Measurements from ENCODE around the gene PRKCH.
A peak's percentile ranks its signal among the peaks of the same experiment; 100 is the strongest.
"Not testable (repeated sequence)": the region's sequence is repeated elsewhere in the genome, so short reads cannot be mapped to it uniquely, and the experiment has no call there.

Gene PRKCH

DNA sequence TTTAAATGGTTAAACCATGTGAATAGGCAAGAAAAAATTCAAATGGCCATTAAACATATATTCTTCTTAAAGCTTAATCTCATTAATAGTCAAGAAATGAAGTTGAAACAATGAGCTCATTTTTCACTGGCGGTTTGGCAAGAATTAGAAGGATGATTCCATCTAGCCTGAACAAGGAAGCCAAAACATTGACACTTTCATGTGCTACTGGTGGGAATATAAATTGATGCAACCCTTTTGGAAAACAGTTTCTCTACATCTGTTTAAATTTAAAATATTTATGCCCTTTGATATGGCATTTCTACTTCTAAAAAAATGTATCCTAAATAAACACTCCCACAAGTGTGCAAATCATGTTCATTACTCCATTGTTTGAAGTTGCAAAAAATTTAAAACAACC is 199.2 kb downstream of the PRKCH start:
- no peak for DNase-seq

DNA sequence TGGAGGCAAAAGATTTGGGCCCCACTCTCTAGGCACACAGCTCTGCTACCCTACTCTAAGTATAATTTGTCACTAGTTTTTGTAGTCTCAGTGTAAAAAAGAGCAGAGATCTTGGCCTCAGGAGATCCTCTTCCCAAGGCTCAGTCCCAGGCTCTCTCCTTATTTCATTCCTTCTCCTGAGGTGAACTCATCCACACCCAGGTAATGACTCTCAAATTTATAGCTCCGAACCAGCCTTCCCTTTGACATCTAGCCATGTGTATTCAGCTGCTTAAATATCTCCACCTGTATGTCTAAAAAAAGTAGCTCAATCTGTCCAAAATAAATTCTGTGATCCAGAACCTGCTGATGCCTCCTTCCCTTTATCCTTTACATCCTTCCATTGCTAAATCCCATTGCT is 200.4 kb downstream of the PRKCH start:
- no peak for DNase-seq

- DNase-seq = no peak
Observed at GRCh38 chr14:61523751-61524150, 202.4 kb downstream of the PRKCH start.

DNA sequence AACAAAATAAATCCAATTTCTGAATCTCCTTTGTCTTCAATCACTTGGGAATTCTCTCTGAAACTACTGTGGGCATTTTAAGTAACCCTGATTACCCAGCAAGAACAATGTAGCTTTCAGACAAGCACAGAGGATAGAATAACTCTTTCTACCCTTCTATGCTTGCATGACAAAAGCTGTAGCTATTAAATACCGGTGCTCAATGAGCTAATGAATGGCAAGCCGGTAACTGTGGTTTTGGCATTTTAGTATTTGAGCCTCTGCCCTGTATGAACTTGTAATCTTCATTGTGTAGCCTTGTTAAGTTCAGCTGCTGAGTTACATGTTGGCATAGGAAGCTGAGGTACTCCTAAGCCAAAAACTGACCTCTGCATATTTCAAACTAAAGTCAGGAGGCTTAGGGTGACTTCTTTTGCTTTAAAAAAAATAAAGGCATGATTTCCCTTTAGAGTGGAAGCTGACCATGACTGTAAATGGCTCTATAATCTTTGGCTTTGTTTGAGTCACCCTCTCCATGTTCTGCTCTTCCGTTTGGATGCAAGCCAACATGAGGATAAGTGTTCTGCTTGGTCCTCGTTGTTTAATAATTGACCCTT is 202.9 kb downstream of the PRKCH start:
- peak; percentile 100 for DNase-seq

DNA sequence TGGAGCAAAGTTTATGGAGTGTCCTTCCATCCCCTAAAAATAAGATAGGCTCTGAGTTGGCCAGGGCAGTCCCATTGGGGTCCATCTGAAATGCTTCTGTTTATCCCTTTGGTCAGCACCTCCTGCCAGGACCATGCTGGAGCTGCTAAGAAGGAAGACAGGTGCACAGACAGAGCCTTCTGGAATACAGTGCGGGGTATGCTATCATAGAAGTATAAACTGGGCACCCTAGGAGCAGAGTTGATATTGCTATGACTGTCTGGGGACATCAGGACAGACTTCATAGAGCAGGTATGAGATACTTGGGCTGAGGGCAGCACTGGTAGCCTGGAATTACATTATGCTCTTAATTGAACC is 203.5 kb downstream of the PRKCH start:
- no peak for DNase-seq

DNA sequence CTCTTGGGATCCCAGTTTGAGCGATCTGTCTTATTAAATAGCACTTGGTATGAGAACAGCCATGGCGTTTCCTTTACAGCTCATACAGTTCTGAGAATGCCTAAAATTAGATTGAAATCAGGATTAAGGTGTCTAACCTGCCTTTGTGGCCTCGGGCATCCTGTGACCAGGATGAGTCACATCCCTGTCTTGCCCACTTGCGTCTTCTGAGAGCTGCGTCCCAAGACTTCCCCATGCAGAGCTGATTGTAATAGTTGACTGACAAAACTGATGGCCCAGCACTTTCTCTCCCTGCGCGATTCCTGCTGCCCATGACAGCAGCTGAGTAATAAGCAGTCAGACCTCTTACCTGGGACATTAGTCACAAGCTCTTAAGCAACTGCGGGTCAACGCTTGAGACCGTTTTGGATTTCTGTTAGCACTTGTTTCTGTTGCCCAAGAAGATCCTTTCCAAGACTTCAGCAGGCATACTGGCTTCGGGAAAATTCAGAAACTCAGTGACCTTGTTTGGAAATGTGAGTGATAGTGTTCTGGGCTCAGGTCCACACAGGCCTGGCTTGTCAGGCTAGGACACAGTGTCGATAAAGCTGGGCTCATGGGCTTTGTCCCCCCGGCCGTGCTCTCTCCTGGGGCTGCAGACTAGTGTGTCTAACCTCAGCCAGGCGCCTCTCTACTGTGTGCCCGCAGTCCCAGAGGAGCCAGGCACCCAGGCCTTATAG is 204.1 kb downstream of the PRKCH start:
- DNase-seq = peak; percentile 84

DNA sequence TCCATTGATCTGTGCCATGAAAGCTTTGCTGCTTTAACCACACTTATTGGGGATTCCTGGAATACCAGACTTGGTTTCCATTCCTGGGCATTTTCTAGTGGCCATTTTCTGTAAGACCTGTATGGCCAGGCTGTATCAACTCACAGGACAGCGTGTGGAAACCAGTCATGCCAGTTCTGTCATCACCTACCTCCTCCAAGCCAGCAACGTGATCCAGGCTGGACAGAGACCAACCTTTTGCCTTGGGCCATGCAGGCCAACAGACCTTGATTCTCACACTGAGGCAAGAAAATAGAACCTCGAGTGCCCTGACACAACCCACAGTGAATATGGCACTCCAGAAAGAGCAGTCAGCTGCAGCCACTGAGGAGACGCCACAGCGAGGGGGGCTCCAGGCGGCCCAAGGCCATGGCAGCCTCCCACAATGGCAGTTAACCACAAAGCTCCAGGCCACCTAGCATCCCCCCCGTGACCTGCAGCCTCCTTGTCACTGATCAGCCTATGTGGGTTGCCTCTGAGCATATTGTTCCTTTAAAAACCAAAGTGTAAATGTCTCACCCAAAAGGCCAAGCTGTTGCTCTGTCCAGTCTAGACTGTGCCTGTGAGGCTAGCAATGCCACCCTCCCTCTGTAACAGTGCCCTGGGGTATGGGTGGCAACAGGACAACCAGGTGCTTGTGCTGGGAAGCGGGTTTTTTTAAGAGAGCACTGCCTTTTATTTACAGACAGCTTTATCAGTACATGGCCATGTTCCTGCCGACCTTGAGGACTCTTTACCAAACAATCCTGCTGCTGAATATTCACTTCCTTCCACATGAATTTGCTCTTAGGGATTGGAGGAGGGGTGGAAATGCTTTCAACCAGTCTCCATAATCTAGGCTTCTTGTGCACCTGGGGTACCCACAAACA is 205.3 kb downstream of the PRKCH start:
- DNase-seq = no peak

DNA sequence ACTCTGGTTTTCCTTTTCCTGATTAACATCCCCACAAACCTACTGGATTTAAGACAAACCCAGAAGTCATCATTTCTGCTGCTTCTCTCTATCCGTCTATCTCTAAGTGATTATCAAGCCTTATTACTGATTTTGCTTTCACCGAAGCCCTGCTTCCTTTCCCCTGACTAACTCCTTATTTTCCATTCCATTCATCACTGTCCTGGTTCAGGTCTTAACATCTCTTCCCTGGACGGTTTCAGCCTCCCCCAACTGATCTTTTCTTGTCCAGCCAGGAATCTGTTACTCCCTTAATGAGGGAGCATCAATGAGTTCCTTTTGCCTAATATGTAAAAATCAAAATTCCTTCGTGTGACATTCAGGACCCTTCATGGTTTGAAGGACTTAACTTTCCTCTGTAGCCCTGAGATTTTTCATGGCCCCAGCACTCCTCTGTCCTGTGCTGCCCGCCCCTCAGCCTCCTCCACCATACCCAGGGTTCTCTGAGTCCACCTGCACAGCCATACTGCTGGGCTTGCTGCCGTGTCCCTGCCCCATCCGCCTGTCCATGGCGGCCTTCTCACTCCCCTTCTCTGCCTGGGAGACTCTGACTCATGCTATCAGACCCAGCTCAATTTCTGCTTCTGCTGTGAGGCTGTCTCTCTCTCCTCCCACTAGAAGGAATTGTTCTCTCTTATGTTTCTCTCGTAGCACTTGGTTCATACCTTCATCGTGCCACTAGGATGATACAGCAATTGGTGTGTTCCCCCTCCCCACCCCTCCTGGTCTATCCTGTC is 206.1 kb downstream of the PRKCH start:
- DNase-seq = no peak

- no peak for DNase-seq
Observed at GRCh38 chr14:61528591-61529021, 207.2 kb downstream of the PRKCH start.

DNA sequence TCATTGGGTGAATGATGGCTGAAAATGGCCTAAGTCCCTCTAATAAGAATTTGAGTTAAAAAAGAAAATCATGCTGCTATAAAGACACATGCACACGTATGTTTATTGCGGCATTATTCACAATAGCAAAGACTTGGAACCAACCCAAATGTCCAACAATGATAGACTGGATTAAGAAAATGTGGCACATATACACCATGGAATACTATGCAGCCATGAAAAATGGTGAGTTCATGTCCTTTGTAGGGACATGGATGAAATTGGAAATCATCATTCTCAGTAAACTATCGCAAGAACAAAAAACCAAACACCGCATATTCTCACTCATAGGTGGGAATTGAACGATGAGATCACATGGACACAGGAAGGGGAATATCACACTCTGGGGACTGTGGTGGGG is 208.0 kb downstream of the PRKCH start:
- not testable (repeated sequence) for DNase-seq

DNA sequence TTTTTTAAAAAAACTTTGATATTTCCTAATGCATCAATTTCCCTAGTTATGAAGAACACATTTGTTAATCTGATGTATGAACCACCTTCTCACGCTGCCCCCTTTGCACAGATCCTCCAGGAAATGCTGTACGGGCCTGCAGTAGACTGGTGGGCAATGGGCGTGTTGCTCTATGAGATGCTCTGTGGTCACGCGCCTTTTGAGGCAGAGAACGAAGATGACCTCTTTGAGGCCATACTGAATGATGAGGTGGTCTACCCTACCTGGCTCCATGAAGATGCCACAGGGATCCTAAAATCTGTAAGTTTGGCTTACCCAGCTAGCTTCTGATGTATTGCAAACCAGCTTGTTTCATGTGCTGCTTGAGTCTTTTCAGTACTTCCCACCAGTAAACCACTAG is 208.9 kb downstream of the PRKCH start:
- no peak for DNase-seq

GRCh38 chr14:61530896-61531295 is 209.5 kb downstream of the PRKCH start:
- no peak for DNase-seq

GRCh38 chr14:61531465-61532122 is 210.2 kb downstream of the PRKCH start:
- no peak for DNase-seq

DNA sequence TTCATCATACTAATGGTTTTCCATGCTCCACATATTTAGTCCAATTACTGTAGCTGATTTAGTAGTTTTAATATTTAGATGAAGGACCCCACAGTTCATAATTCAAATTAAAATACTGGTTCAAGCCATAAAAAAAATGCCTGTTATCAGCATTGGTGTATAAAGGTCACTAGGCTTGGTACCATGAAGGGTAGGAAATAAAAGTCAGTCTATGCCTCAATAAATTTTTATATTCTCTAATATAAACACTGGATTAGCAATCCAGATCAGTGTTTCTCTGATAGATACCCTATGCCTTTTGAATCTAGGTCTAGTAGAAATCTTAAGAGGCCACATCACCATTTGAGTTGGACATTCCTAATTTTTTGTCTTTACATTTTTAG is 210.7 kb downstream of the PRKCH start:
- DNase-seq = no peak

- DNase-seq = no peak
Observed at GRCh38 chr14:61532763-61533162, 211.4 kb downstream of the PRKCH start.

GRCh38 chr14:61533513-61534255 is 212.3 kb downstream of the PRKCH start:
- DNase-seq = peak; percentile 67

GRCh38 chr14:61535032-61535431 is 213.7 kb downstream of the PRKCH start:
- DNase-seq = no peak

GRCh38 chr14:61535458-61535857 is 214.1 kb downstream of the PRKCH start:
- no peak for DNase-seq

- DNase-seq = no peak
Observed at GRCh38 chr14:61536661-61537562, 215.5 kb downstream of the PRKCH start.

GRCh38 chr14:61537563-61538463 is 216.4 kb downstream of the PRKCH start:
- DNase-seq = peak; percentile 98
